COLO829 (cell line): ENCODE data around the gene HOXB1.
"Not testable (repeated sequence)": the region's sequence is repeated elsewhere in the genome, so short reads cannot be mapped to it uniquely, and the experiment has no call there.

Source experiments
- DNase-seq: peaks from one replicate; pipeline ENCODE4 v3.0.0; 2012; ENCODE audit warnings: low spot score

Gene HOXB1

DNA sequence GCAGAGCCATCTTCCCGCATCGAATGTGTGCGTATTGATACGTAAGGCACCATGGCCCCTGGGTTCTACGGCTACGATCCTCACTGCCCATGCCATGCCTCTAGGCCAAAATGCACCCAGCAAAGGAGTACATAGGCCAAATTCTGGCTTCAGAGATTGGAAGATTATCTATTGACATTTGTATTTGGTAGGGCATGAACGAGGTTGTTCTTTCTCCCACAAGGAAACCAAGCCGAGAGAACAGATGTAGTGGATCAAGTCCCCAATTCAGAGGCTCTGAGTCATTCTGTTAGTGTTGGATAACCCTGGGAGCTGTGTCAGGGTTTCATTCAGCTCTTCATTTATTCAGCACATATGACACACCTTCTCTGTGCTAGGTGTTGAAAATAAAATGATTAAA is 36.5 kb downstream of the HOXB1 start:
- no peak for DNase-seq

DNA sequence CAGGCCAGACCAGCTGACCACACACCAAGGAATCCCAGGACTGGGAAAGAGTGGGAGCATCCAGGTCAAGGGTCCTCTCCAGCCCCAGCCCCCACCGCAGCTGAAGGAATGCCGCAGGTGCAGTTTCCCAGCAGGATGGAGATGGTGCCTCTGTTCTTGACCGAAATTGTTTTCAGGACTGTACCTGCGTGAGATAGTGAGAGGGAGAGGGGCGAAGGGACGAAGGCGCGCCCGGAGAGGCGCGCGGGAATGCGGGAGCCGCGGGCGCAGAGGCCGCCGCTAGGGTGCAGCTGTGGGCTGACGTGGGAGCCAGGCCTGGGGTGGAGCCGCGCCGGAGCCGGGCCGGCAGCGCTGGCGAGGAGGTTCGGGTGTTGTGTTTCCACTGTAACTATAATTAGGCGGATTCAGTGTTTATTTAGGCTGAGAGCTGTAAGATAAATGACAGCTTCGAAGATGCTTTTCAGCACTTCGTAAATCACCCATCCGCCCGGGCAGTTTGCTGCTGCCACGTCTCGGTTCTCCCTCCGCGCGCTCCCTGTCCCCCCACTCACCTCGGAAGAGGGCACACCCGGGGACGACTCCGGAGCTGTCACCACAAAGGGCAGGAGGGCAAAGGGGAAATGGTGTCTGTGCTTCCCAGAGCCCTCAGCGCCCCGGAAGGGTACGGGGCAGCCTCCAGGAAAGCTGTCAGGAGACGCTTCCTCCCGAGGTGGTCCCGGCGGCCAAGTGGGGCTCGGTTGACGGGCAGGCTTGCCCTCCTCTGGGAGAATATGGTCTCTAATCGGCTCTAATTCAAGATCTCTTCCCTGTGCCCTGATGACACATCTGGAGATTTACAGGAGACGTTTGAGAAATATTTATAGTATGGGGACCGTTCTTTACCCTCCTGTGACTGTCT is 38.2 kb downstream of the HOXB1 start:
- DNase-seq: no peak

DNA sequence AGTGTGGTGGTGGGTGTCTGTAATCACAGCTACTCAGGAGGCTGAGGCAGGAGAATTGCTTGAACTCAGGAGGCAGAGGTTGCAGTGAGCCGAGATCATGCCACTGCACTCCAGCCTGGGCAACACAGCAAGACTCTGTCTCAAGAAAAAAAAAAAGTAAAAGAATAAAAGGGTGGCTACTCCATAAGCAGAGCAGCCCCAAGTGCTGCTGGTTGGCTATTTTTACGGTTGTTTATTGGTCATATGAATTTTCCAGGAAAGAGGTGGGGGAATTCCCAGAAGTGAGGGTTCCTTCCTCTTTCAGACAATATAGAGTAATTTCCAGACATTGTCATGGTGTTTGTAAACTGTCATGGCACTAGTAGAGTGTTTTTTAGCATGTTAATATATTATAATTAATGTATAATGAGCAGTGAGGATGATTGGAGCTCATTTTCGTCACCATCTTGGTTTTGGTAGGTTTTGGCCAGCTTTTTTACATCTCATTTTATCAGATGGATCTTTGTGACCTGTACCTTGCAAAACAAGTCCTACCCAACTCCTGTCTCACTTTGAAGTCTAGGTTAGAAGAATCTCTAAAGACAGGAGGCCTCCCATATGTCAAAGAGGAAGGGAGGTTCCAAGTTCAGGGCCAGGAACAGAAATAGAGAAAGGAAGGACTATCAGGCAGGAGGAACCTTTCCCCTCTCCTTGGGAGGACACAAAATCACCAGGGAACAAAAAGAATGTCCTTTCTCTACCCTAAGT is 39.1 kb downstream of the HOXB1 start:
- DNase-seq: no peak

DNA sequence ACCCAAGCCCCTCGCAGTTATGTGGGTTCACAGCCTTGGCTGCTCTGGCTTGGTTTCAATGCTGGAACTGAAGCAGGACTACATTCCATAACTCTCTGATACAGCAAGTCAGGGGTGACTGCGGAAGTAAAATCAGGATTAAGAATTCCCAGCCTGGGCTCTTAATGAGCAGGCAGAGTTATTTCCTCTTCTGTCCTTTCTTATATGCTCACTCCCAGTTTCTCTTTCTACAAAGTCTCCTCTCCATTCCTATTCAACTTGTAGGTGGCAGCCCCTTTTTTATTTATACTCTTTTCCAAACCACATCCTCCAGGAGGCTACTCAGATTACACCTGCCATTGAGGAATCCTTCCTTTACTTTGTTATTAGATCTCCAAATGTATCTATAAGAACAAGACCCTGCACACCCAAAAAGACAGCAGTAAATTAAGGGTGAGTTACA is 40.3 kb downstream of the HOXB1 start:
- no peak for DNase-seq

DNA sequence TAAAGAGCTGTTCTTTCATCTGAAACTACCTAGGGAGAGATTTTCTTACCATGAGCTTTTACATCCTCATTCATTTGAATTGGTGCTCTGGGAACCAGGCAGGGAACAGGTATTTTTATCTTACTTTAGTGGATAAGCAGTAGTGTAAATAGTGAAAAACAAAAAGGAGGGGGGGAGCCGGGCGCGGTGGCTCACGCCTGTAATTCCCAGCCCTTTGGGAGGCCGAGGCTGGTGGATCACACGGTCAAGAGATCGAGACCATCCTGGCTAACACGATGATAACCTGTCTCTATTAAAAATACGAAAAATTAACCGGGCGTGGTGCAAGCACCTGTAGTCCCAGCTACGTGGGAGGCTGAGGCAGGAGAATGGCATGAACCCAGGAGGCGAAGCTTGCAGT is 41.0 kb downstream of the HOXB1 start:
- DNase-seq: no peak

DNA sequence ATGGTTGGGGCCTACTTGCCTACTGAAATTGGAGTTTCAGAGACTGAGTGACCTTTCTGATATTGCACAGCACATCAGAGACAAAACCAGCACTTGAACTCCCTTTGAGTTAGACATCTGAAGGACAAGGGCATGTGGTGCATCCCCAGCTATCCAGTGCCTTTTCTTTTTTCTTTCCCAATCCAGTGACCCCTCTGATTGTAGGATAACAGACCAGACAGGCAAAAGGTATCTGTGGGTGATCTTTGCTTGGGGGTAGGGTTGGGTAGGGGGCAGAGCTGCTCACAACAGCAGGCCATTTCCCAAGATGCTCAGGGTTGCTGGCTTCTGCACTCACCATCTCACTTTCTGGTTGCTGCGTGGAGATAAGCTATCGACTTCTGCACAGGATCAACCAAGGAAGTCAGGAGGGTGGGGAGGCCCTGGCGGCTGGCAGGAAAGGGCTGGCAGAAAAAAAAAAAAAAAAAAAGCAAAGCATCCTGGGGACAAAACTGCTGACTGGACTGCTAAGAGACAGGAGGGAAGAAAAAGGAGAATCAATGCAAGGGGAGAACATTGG is 42.2 kb downstream of the HOXB1 start:
- DNase-seq: no peak

DNA sequence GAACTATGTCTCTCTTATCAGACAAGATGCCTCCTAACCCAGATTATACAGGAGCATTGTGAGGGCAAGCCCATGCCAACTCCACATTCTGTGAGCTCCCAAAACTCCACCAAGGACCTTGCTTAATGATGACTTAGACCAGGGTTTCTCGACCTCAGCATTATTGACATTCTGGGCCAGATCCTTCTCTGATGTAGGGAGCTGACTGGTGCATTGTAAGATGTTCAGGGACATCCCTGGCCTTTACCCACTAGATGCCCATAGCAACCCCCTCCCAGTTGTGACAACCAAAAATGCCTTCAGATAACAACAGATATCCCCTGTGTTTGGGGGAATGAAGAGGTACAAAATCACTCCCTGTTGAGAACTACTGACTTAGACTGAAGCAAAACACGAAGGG is 43.6 kb downstream of the HOXB1 start:
- DNase-seq: no peak

DNA sequence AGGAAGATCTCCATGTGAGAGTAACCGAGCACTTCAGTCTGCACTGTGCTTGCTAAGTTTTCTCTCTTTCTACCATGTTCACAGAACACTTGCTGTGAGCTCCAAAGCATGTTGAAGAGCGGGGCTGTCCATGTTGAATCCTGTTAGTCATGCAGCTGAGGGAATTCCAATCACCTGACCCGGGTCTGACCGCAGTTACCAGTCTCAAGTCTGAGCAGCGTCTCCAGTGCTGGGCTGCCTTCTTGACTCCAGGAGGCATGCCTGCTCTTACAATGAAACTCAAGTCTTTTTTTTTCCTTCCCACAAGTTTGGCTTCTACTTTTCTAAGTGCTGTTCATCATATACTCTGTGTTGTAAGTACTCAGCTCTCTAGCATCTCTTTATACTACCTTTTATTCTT is 44.3 kb downstream of the HOXB1 start:
- DNase-seq: peak; percentile 64

DNA sequence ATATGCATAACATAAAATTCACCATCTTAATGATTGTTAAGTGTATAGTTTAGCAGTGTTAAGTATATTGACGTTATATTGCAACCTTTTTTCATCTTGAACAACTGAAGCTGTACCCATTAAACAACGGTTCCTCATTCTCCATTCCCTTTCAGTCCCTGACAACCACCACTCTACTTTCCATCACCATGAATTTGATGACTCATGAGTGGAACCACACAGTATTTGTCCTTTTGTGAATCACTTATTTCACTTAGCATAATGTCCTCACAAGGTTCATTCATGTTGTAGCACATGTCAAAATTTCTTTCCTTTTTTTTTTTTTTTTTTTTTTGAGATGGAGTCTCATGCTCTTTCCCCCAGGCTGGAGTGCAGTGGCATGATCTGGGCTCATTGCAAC is 46.0 kb downstream of the HOXB1 start:
- DNase-seq: peak; percentile 46

DNA sequence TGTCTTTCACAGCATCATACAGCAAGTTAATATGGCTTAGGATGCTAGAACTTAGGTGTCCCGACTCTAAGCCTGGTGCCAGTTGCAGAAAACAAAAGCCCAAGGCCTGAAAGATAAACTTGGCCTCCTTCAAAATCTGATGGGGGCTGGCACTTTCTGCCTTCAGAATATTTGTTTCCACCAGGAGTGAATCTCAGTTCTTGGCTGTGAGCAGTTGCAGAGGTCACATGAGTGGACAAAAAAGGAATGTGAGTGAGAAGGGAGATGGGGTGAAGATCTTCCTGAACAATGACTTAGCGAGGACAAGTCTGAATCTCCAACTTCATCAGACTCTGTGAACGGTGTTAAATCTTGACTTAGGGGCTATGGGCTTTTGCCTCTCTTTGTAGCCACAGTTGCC is 46.6 kb downstream of the HOXB1 start:
- DNase-seq: no peak

DNA sequence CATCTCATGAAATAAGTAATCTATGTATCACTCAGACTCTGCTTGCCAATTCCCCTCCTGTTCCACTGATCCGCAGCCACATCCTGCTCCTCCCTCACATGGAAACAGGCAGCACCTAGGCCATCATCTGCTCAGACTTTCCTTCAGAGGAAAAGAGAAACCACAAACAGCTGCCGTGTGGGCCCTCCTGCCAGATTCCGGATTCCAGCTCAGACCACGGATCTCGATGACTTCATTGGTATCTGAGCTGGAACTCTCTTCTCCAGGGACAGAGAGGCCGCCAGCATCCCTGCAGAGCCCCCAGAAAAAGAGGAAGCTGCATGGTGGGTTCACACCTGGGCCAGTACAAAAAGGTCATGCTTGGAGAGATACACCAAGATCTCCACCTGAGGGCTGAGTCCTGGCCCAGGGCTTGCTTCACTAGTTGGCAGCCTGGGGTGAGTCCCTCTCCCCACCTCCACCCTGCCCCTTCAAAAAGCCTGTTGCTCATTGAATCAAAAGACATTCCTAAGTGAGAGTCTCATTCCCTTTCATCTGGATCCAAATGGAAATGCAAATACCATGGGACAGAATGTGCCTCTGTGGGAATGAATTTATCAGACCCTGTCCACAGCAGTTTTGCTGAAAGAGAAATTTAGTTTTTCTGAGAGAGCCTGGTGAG is 47.2 kb downstream of the HOXB1 start:
- DNase-seq: peak; percentile 63

DNA sequence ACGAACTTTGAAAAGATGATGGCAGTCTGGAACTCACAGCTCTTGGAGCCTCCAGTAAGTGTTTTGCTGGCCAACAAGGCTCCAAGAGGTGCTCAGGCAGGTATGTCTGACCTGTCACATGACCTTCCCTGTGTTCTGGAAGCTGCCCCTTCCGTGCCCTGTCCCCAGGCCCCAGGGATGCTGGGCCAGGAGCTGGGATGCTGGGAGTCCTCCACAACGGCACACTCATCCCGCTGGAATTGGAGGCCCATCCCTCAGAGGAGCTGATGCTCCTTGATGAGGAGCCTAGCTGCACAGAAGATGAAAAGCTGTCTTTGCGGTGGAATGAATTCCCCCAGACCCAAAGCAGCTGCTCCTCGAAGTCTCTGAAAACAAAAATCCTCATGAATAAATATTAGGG is 47.8 kb downstream of the HOXB1 start:
- no peak for DNase-seq

DNA sequence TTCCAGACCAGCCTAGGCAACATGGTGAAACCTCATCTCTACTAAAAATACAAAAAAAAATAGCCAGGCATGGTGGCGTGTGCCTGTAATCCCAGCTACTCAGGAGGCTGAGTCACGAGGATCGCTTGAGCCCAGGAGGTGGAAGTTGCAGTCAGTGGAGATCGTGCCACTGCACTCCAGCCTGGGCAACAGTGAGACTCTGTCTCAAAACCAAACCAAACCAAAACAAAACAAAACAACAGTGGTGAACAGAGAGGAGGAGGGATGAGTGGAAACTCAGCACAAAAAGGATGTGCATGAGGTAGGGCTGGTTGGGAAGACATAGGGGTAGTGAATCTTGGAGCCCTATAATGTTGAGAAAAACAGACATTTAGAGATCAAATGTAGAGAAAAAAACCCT is 48.5 kb downstream of the HOXB1 start:
- not testable (repeated sequence) for DNase-seq

DNA sequence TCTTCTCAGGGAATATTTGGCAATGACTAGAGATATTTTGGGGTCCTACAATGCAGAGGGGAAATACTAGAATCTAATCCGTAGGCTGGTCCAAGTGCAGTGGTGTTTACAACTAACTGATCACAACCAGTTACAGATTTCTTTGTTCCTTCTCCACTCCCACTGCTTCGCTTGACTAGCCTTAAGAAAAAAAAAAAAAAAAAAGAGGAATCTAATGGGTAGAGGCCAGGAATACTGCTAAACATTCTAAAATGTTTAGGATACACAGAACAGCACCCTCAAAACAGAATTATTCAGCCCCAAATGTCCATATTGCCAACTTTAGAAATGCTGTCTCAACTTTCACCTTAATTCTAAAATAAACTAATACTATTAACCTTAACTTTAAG is 51.8 kb downstream of the HOXB1 start:
- DNase-seq: no peak
